GM19193 (cell line): ENCODE data around the gene TRIM47.

ENCODE experiments used
- POLR2A ChIP-seq: IDR thresholded peaks from 4 replicates; pipeline ENCODE4 v1.6.1; 2011; ENCODE audit not compliant: insufficient read depth, insufficient read length; ENCODE audit errors: extremely low read depth

Gene TRIM47

GRCh38 chr17:75899353-75899752, 21.0 kb upstream of the TRIM47 start:
- TF ChIP-seq POLR2A = no peak

DNA sequence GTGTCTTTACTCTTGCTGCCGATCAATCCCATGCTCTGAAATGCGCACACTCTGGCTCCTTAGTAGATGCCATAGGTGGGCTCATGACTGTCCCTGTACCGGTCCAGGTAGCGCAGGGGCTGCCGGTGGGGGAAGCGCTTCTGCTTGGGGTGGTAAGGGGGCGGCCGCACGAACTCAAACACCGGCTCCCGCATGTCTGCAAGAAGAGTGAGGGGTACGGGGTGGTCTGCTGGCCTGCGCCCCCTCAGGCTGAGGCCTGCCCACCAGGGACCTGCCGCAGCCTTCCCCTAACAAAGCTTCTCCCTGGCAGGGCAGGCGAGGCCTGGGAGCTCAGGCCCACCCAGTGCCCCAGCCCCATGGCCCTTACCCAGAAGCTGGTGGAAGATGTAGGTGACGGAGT, 20.4 kb upstream of the TRIM47 start:
- TF ChIP-seq POLR2A = no peak

GRCh38 chr17:75898065-75898464, 19.7 kb upstream of the TRIM47 start:
- no peak for TF ChIP-seq POLR2A

GRCh38 chr17:75897160-75898019, 19.0 kb upstream of the TRIM47 start:
- TF ChIP-seq POLR2A = peak; percentile 18

- peak; percentile 79 for TF ChIP-seq POLR2A
Measured at GRCh38 chr17:75896415-75897159, 18.2 kb upstream of the TRIM47 start, which contains the start of gene TRIM65. TSS of gene TRIM65 (minus strand) at chr17:75896951. CDS start at chr17:75896937, 14 bp downstream.

DNA sequence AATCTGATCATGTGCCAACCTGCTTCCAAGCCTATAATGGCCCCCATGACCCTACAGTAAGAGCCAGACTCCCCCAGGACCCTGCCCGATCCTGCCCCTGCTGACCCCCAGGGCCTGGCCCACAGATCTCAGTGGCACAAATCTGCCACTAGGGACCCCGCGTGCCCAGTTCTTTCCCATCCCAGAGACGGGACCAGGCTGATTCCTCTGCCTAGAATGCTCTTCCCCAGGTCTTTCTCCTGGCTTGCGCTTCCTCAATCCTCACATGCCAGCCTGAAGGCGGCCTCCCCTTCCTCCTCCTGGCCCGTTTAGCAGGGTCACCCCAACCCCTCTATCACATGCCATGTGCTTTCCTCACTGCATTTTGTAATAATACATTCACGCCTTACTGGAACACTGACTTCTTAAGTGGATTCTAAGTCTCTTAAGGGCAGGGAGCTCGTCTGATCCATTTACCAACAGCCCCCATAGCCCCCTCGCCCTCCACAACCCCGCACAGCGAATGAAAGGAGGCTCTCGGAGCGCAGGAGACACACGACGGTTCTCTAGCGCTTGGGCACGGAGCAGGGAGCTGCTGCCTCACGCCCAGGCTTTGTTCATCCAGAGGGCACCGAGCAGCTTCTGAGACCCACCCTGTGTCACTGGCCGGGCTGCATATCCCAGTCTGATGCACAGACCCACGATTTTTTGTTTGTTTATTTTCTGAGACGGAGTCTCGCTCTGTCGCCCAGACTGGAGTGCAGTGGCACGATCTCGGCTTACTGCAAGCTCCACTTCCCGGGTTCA, 17.2 kb upstream of the TRIM47 start:
- no peak for TF ChIP-seq POLR2A

- no peak for TF ChIP-seq POLR2A
Measured at GRCh38 chr17:75894049-75894733, 15.8 kb upstream of the TRIM47 start.

- TF ChIP-seq POLR2A = no peak
Measured at GRCh38 chr17:75893305-75894048, 15.1 kb upstream of the TRIM47 start.

GRCh38 chr17:75892556-75893224, 14.3 kb upstream of the TRIM47 start:
- TF ChIP-seq POLR2A = no peak

DNA sequence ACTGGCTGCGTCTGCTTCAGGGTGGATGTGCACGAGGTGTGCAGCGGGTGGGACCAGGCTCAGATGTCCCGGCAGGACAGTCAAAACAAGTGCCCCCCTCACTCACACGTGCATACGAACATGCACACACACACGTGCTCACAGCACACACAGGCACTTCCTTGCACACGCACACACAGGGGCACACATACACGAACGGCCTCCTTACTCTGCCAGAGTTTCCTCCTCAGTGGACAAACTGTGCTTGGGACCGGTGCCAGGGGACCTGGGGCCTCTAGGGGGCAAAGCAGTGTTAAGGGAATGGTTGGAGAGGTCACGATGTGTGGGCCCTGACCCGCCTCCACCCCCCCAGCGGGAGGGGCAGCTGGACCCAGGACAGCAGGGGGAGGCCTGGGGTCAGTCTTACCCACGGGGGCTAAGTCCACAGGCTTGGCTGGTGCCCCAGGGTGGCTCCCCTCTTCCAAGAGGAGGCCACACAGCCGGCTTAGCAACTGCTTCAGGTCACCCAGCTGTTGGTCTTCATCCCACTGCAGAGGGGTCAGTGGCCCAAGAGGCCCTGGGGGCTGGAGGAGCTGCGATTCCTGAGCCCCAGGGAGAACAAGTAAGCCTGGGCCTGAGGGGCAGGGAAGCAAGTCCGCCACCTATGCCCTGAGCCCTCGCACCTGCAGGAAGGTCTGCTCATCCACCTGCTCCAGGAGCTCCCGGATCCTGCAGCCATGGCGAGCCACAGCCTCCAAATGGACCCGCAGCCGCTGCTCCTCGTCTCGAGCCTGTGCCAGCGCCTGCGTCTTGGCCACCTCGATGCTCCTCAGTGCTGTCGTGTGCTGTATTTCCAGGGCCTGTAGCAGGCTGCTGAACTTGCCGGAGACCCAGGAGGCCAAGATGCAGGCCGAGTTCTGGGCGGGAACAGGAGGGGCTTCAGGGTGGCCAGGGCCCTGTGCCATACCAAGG, 13.5 kb upstream of the TRIM47 start:
- TF ChIP-seq POLR2A = no peak

DNA sequence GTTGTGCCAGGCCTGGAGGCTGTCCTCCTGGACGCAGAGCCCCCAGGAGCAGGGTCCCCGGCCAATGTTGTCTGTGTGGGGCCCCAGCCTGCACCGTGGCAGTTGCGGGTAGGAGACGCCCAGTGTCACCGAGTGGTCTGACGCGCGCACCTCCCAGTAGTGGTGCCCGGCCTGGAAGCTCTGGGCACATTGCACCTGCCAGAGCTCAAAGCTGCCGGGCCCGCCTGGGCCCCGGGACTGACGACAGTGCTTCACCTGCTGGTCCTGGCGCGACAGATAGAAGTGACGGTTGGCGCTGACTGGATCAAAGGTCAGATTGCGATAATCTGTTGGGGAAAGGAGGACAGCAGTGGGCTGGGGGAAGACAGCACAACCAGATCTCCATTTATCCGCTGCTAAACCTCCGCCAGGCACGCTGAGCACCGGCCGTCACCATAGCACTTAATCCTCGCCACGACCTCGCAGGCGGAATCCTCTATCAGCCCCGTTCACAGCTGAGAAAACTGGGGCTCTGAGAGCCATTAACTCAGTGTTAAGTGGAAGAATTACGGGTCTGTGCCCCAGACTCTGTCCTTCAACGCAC, 12.7 kb upstream of the TRIM47 start:
- TF ChIP-seq POLR2A = no peak

DNA sequence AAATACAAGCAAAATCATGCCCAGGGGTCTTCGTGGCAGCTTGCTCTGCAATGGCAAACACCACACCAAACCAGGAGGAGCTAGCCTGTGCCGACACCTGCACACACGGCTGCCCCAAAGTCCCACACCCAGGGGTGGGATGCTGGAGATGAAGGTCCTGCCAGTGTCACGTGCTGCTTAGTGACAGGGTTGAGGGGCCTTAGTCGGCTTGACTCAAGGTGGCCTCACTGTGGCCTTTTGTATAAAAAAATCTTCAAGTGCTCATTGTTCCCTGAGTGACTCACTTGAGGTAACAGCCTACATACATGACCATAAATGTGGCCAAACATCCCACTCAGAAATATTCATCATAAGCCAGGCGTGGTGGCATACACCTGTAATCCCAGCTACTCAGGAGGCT, 11.1 kb upstream of the TRIM47 start:
- TF ChIP-seq POLR2A = no peak
